Muscle layer of colon (tissue), 2 donors: Measurements from ENCODE around the gene INPP5B.
"Not testable (repeated sequence)": the region's sequence is repeated elsewhere in the genome, so short reads cannot be mapped to it uniquely, and the experiment has no call there.

Experiments used
- H3K27ac ChIP-seq: one replicate; pipeline ENCODE4 v1.7.0; 2013; ENCODE audit warnings: low read depth, mild to moderate bottlenecking, low read length, moderate library complexity
- H3K27me3 ChIP-seq, 2 donors: one replicate each; pipeline ENCODE4 v1.7.0; 2013; ENCODE audit warnings: low read length in 2 of 2, mild to moderate bottlenecking in 2 of 2; ENCODE audit not compliant: insufficient read depth in 2 of 2, control insufficient read depth in 1 of 2
- H3K36me3 ChIP-seq: one replicate; pipeline ENCODE4 v1.7.0; 2013; ENCODE audit warnings: mild to moderate bottlenecking, low read length; ENCODE audit not compliant: insufficient read depth
- H3K4me1 ChIP-seq: one replicate; pipeline ENCODE4 v1.7.0; 2013; ENCODE audit warnings: mild to moderate bottlenecking, low read length; ENCODE audit not compliant: insufficient read depth
- H3K4me3 ChIP-seq, 2 donors: one replicate each; pipeline ENCODE4 v1.7.0; 2013; ENCODE audit warnings: low read length in 2 of 2, low read depth in 1 of 2, mild to moderate bottlenecking in 1 of 2, moderate library complexity in 1 of 2
- H3K9ac ChIP-seq: one replicate; pipeline ENCODE4 v1.7.0; 2013; ENCODE audit warnings: low read length
- H3K9me3 ChIP-seq: one replicate; pipeline ENCODE4 v1.7.0; 2013; ENCODE audit warnings: mild to moderate bottlenecking, low read length
- donor health status: abdominal sarcoma.
- donor health status: Adenocarcinoma of cecum.

Gene INPP5B

GRCh38 chr1:37946703-37947360 lies at the start of gene INPP5B:
Gene INPP5B, minus strand, starts transcription at chr1:37947053. Its CDS starts 745 bp downstream, at chr1:37946308.
- Histone ChIP-seq H3K36me3 (peaks cover 15% of the 10 kb centered on the region), H3K9ac (peak within 1 kb of the TSS; percentile 98), H3K4me3 (peak within 1 kb of the TSS; percentile 72 to 79), H3K27me3 (no peaks in the 10 kb centered on the region), H3K4me1 (peaks cover 22% of the 10 kb centered on the region), H3K9me3 (no peaks in the 10 kb centered on the region), H3K27ac (peak within 1 kb of the TSS; percentile 70)

GRCh38 chr1:37995751-37996345 lies 49.0 kb upstream of the INPP5B start:
- Histone ChIP-seq H3K27me3 (no peaks in the 10 kb centered on the region), H3K4me3 (peak overlapping the region; percentile 25 to 53), H3K27ac (peak overlapping the region; percentile 89), H3K9ac (peak overlapping the region; percentile 49), H3K4me1 (peaks cover 47% of the 10 kb centered on the region), H3K36me3 (peaks cover 21% of the 10 kb centered on the region), H3K9me3 (no peaks in the 10 kb centered on the region)

DNA sequence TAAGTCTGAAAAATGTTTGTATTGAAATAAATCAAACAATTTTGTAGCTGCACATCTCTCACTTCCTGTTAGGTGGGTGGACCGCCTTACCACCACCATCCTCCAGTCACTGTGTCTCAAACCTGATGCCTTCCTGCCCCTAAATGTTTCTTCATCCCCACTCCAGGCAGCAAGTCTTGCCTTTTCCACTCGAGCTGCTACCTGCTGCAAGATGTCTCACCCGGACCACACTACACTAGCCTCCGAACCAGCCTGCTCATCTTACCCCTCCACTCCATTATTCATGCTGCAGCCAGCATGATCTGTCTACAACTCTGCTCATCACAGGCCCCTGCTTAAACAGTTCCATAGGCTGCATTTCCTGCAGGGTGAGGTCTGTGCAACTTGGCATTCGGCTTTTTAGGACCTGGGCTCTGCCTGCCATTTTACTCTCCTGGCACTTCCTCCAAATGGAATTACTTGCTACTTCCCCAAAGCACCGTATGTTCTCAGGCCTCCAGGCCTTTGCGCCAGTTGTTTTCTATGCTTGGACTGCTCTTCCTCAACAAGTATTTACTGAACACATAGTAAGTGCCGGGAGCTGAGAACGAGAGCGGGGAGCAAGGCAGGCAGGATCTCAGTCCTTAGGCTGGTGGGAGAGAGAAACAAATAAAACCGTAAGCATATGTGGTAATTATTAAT lies 48.2 kb upstream of the INPP5B start:
- H3K4me1 ChIP-seq: peaks cover 39% of the 10 kb centered on the region
- peak overlapping the region; percentile 9 to 57 for H3K4me3 ChIP-seq
- H3K9me3 ChIP-seq: no peaks in the 10 kb centered on the region
- H3K36me3 ChIP-seq: peaks cover 21% of the 10 kb centered on the region
- no peaks in the 10 kb centered on the region for H3K27me3 ChIP-seq
- H3K9ac ChIP-seq: peak overlapping the region; percentile 49
- H3K27ac ChIP-seq: peak overlapping the region; percentile 89

DNA sequence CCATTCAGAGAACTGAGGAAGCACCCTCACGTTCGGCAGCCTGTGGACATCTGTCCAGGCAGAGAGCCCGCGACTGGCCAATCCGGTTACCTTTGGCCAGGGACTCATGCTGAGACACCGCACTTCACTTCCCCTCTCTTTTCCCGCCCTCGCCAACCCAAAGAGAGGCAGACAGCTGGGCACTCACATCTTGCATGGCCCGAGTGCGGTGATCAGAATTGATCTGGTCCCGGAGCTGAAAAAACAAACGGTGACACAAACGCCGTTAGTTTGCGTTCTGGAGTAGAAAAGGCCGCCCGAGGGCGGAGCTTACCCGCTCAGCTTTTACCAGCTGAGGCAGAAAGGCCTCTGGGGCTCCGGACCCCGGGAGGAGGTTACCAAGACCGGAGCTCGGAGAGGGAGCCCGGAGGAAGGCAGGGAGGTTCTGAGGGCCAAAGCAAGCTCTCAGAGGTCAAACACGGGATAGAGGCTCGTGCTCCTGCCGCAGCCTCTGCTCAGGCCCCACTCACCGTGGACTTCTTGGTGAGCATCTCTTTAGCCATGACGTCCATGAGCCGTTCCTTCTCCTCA lies 42.6 kb upstream of the INPP5B start:
- H3K9me3 ChIP-seq: no peaks in the 10 kb centered on the region
- H3K36me3 ChIP-seq: peaks cover 28% of the 10 kb centered on the region
- H3K9ac ChIP-seq: peak overlapping the region; percentile 85
- H3K4me1 ChIP-seq: peaks cover 11% of the 10 kb centered on the region
- peak overlapping the region; percentile 89 to 93 for H3K4me3 ChIP-seq
- H3K27ac ChIP-seq: peak overlapping the region; percentile 67
- no peaks in the 10 kb centered on the region for H3K27me3 ChIP-seq

- H3K36me3 ChIP-seq: peaks cover 35% of the 10 kb centered on the region
These were observed 40.8 kb upstream of the INPP5B start for GRCh38 chr1:37987679-37988078.

DNA sequence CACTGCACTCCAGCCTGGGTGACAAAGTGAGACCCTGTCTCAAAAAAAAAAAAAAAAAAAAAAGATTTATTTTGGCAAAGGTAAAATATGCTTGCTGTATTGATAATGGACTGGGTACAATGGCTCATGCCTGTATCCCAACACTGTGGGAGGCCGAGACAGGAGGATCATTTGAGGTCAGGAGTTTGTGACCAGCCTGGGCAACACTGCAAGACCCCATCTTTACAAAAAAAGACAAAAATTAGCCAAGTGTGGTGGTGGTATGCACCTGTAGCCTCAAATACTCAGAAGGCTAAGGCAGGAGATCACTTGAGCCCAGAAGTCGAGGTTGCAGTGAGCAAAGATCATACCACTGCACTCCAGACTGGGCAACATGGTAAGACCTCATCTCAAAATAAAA lies 36.7 kb upstream of the INPP5B start:
- Histone ChIP-seq H3K36me3 (peaks cover 75% of the 10 kb centered on the region), H3K9ac (no peak overlapping the region), H3K9me3 (no peaks in the 10 kb centered on the region), H3K27me3 (no peaks in the 10 kb centered on the region), H3K27ac (no peak overlapping the region), H3K4me3 (no peak overlapping the region), H3K4me1 (peaks cover 6% of the 10 kb centered on the region)

More at GRCh38 chr1:37987679-37988078, 40.8 kb upstream of the INPP5B start:
- Histone ChIP-seq H3K27me3 (no peaks in the 10 kb centered on the region), H3K27ac (no peak overlapping the region), H3K9ac (no peak overlapping the region), H3K9me3 (no peaks in the 10 kb centered on the region), H3K4me3 (no peak overlapping the region), H3K4me1 (peaks cover 11% of the 10 kb centered on the region)

GRCh38 chr1:37978541-37978940 lies 31.7 kb upstream of the INPP5B start:
- peaks cover 74% of the 10 kb centered on the region for H3K36me3 ChIP-seq

GRCh38 chr1:37975083-37975482 lies 28.2 kb upstream of the INPP5B start:
- not testable (repeated sequence) for H3K27me3 ChIP-seq, H3K4me1 ChIP-seq, H3K4me3 ChIP-seq, H3K27ac ChIP-seq, H3K9ac ChIP-seq, H3K9me3 ChIP-seq
- peaks cover 49% of the 10 kb centered on the region for H3K36me3 ChIP-seq

More at GRCh38 chr1:37978541-37978940, 31.7 kb upstream of the INPP5B start:
- Histone ChIP-seq H3K27ac (no peak overlapping the region), H3K9ac (no peak overlapping the region), H3K27me3 (no peaks in the 10 kb centered on the region), H3K4me3 (no peak overlapping the region), H3K4me1 (no peaks in the 10 kb centered on the region), H3K9me3 (no peaks in the 10 kb centered on the region)

DNA sequence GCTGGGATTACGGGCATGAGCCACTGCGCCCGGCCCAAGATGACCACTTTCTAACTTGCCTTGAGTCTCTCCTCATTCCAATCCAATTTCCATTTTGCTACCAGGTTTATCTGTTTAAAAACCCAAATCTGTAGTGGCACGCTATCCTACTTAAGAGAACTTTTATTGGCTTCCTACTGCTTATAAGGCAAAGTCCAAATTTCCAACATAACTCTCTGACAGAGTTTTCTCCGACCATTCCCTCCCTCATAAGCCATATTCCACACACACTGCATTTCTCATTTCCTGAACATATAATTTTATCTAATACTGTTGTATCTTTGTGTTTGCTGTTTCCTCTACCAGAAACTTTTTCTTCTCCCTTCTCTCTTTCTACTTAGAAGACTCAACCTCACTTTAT lies 27.7 kb upstream of the INPP5B start:
- H3K9ac ChIP-seq: no peak overlapping the region
- H3K27me3 ChIP-seq: no peaks in the 10 kb centered on the region
- H3K9me3 ChIP-seq: no peaks in the 10 kb centered on the region
- H3K27ac ChIP-seq: no peak overlapping the region
- H3K4me1 ChIP-seq: no peaks in the 10 kb centered on the region
- H3K36me3 ChIP-seq: peaks cover 47% of the 10 kb centered on the region
- no peak overlapping the region for H3K4me3 ChIP-seq

GRCh38 chr1:37973684-37974083 lies 26.8 kb upstream of the INPP5B start:
- H3K4me3 ChIP-seq, H3K4me1 ChIP-seq, H3K9ac ChIP-seq, H3K27me3 ChIP-seq, H3K27ac ChIP-seq, H3K9me3 ChIP-seq: not testable (repeated sequence)
- peaks cover 47% of the 10 kb centered on the region for H3K36me3 ChIP-seq

DNA sequence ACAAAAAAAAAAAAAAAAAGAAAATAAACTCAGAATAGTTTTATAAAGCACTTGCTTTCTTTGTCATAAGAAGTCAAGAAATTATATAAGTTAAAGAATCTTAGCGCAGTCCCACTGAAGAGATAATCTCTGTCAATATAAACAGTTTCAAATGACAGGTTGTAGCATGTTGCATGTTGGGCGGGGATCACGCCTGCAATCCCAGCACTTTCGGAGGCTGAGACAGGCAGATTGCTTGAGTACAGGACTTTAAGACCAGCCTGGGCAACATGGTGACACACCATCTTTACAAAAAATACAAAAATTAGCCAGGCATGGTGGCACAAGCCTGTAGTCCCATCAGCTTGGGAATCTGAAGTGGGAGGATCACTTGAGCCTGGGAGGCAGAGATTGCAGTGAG lies 18.4 kb upstream of the INPP5B start:
- H3K9me3 ChIP-seq: no peaks in the 10 kb centered on the region

More for the DNA sequence above, 18.4 kb upstream of the INPP5B start:
- Histone ChIP-seq H3K27ac (no peak overlapping the region), H3K4me3 (no peak overlapping the region), H3K27me3 (no peaks in the 10 kb centered on the region), H3K4me1 (no peaks in the 10 kb centered on the region), H3K9ac (no peak overlapping the region), H3K36me3 (peaks cover 36% of the 10 kb centered on the region)
